22Rv1 (cell line): ENCODE data around the gene PDPR.
"Not testable (repeated sequence)": the region's sequence is repeated elsewhere in the genome, so short reads cannot be mapped to it uniquely, and the experiment has no call there.

Source experiments
- CTCF ChIP-seq: fragments of 450-650 bp; IDR thresholded peaks from 2 replicates; pipeline ENCODE4 v1.5.1; 2017; ENCODE audit warnings: mild to moderate bottlenecking
- ZFX ChIP-seq: fragments of 450-650 bp; IDR thresholded peaks from 2 replicates; pipeline ENCODE4 v1.6.1; 2017; ENCODE audit warnings: antibody characterized with exemption, borderline replicate concordance

- TF ChIP-seq CTCF, ZFX: not testable (repeated sequence)
Measured at GRCh38 chr16:70166688-70167087, 52.6 kb downstream of the PDPR start.
